ENCODE data around the gene GADD45A. TPM values are rescaled to one million over a fixed set of nuclear protein-coding genes. Genes with fewer than 3 reads are reported as not detected.

Gene GADD45A
- total RNA-seq, 1 experiment from 2014 or later = 34.5 TPM

DNA sequence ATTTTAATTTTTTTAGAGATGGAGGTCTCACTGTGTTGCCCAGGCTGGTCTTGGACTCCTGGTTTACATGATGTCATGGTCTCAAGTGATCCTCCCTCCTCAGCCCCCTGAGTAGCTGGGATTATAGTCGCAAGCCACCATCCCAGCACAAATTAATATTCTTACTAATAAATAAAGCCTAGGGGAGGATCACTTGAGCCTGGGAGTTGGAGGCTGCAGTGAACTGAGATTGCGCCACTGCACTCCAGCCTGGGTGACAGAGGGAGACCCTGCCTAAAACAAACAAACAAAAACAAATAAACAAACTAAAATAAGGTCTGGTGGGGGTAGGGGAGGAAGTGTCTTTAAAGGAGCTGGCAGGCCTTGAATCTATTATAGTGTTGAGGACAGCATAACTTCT is 8.7 kb upstream of the GADD45A start:
- no peaks in the 10 kb centered on the region for H3K36me3 Mint-ChIP-seq
- DNase-seq (ENCODE audit: low spot score) (no peak), ATAC-seq (no peak)
- peaks cover 3% of the 10 kb centered on the region; the same call in 1 of the 2 replicates for H3K27me3 Mint-ChIP-seq (ENCODE audit: low read depth)
- no peak for TF ChIP-seq KAT7 (CRISPR knock-in tag; IDR thresholded peaks at IDR 0.05; ENCODE audit: borderline replicate concordance)
- no peak for TF ChIP-seq TEAD4 (CRISPR knock-in tag; IDR thresholded peaks at IDR 0.05)
- no peak for TF ChIP-seq NR2C2 (CRISPR knock-in tag; IDR thresholded peaks at IDR 0.05)
- TF ChIP-seq HMGA2 (CRISPR knock-in tag; IDR thresholded peaks at IDR 0.05) = no peak
- no peak for TF ChIP-seq ZNF138 (CRISPR knock-in tag; conservative IDR thresholded peaks at IDR 0.05)
- TF ChIP-seq, protein P1, sequence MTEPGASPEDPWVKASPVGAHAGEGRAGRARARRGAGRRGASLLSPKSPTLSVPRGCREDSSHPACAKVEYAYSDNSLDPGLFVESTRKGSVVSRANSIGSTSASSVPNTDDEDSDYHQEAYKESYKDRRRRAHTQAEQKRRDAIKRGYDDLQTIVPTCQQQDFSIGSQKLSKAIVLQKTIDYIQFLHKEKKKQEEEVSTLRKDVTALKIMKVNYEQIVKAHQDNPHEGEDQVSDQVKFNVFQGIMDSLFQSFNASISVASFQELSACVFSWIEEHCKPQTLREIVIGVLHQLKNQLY (CRISPR knock-in tag; IDR thresholded peaks at IDR 0.05) = no peak
- TF ChIP-seq ELF4 (CRISPR knock-in tag; IDR thresholded peaks at IDR 0.05; ENCODE audit: low read depth) = no peak
- TF ChIP-seq, protein P2, sequence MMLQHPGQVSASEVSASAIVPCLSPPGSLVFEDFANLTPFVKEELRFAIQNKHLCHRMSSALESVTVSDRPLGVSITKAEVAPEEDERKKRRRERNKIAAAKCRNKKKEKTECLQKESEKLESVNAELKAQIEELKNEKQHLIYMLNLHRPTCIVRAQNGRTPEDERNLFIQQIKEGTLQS (CRISPR knock-in tag; conservative IDR thresholded peaks at IDR 0.05) = no peak
- no peak for TF ChIP-seq CBFB (CRISPR knock-in tag; IDR thresholded peaks at IDR 0.05; ENCODE audit: low read depth)
- TF ChIP-seq ZBTB21 (CRISPR knock-in tag; IDR thresholded peaks at IDR 0.05; ENCODE audit: borderline replicate concordance) = no peak
- TF ChIP-seq SOX15 (CRISPR knock-in tag; IDR thresholded peaks at IDR 0.05) = no peak
- TF ChIP-seq GABPB1 (CRISPR knock-in tag; IDR thresholded peaks at IDR 0.05) = no peak
- no peak for TF ChIP-seq RORB (CRISPR knock-in tag; IDR thresholded peaks at IDR 0.05)
- TF ChIP-seq, protein P3, sequence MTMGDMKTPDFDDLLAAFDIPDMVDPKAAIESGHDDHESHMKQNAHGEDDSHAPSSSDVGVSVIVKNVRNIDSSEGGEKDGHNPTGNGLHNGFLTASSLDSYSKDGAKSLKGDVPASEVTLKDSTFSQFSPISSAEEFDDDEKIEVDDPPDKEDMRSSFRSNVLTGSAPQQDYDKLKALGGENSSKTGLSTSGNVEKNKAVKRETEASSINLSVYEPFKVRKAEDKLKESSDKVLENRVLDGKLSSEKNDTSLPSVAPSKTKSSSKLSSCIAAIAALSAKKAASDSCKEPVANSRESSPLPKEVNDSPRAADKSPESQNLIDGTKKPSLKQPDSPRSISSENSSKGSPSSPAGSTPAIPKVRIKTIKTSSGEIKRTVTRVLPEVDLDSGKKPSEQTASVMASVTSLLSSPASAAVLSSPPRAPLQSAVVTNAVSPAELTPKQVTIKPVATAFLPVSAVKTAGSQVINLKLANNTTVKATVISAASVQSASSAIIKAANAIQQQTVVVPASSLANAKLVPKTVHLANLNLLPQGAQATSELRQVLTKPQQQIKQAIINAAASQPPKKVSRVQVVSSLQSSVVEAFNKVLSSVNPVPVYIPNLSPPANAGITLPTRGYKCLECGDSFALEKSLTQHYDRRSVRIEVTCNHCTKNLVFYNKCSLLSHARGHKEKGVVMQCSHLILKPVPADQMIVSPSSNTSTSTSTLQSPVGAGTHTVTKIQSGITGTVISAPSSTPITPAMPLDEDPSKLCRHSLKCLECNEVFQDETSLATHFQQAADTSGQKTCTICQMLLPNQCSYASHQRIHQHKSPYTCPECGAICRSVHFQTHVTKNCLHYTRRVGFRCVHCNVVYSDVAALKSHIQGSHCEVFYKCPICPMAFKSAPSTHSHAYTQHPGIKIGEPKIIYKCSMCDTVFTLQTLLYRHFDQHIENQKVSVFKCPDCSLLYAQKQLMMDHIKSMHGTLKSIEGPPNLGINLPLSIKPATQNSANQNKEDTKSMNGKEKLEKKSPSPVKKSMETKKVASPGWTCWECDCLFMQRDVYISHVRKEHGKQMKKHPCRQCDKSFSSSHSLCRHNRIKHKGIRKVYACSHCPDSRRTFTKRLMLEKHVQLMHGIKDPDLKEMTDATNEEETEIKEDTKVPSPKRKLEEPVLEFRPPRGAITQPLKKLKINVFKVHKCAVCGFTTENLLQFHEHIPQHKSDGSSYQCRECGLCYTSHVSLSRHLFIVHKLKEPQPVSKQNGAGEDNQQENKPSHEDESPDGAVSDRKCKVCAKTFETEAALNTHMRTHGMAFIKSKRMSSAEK (CRISPR knock-in tag; IDR thresholded peaks at IDR 0.05; ENCODE audit: borderline replicate concordance) = no peak
- TF ChIP-seq, protein P4, sequence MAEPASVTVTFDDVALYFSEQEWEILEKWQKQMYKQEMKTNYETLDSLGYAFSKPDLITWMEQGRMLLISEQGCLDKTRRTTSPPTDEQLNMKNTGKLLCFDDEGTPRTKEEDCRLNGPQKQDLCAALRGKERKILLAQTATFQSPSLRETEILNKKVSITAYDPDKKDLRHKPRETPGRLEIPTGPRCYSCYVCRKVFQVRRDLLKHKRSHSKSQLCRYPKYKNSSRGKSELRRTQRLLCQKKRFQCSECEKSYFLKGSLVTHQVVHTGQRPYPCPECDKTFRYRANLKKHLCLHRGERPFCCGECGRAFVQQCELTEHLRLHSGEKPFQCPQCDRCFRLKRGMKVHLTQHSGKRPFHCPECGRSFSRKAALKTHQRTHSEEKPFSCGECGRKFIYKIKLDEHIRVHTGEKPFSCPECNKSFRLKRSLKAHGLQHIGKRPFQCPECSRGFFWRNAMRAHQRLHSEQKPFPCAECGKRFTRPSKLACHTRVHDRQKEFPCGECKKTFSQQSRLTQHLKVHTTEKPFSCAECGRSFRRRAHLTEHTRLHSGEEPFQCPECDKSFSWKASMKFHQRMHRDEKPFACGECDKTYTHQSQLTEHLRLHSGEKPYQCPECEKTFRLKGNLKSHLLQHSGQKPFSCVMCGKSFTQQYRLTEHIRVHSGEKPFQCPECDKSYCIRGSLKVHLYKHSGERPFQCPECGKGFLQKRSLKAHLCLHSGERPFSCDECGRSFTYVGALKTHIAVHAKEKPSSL (CRISPR knock-in tag; conservative IDR thresholded peaks at IDR 0.05) = no peak
- CTCF ChIA-PET = interaction anchor here (1.0 to 2.3 kb wide), 9 partner anchors 10 to 152 kb away, joined by 3 to 9 read pairs (median 6); no protein-coding TSS in a partner anchor
- H3K27ac Mint-ChIP-seq = no peak overlapping the region
- no peak overlapping the region for H3K4me3 Mint-ChIP-seq
- no peaks in the 10 kb centered on the region for H3K9me3 Mint-ChIP-seq
- peaks cover 10% of the 10 kb centered on the region; the same call in 1 of the 2 replicates for H3K4me1 Mint-ChIP-seq
- POLR2A ChIA-PET = interaction anchor here (0.9 kb wide), 1 partner anchor 9 kb away, joined by 5 read pairs; the partner anchor contains the start of gene GADD45A

DNA sequence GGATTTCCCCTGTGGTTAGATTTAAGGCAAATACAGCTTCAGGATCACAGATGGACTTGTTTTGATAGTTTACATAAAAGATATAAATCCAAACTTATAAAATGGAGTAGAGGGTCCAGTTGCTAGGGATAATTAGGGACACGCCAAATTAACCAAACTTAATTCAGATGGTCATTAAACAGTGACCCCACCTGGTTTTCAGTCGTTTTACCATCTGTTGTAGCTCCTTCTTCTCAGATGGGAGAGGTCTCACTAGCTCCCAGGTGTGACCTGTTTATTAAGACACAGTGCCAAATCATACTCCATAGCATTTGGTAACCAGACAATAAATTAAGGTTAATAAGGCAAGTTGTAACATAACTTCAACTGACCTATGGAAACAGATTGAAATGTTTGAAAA is 8.1 kb upstream of the GADD45A start:
- no peaks in the 10 kb centered on the region for H3K9me3 Mint-ChIP-seq
- no peaks in the 10 kb centered on the region for H3K36me3 Mint-ChIP-seq
- H3K4me3 Mint-ChIP-seq = no peak overlapping the region
- no peak overlapping the region for H3K27ac Mint-ChIP-seq
- H3K4me1 Mint-ChIP-seq = peaks cover 10% of the 10 kb centered on the region; the same call in 1 of the 2 replicates
- TF ChIP-seq MYBL2 (CRISPR knock-in tag; IDR thresholded peaks at IDR 0.05) (no peak), ATF1 (CRISPR knock-in tag; IDR thresholded peaks at IDR 0.05) (no peak), TP53 (CRISPR knock-in tag; IDR thresholded peaks at IDR 0.05) (no peak), IRF1 (CRISPR knock-in tag; IDR thresholded peaks at IDR 0.05) (no peak), ZBTB21 (CRISPR knock-in tag; IDR thresholded peaks at IDR 0.05; ENCODE audit: borderline replicate concordance) (no peak), NFATC4 (CRISPR knock-in tag; IDR thresholded peaks at IDR 0.05) (no peak)
- TF ChIP-seq, protein P5, sequence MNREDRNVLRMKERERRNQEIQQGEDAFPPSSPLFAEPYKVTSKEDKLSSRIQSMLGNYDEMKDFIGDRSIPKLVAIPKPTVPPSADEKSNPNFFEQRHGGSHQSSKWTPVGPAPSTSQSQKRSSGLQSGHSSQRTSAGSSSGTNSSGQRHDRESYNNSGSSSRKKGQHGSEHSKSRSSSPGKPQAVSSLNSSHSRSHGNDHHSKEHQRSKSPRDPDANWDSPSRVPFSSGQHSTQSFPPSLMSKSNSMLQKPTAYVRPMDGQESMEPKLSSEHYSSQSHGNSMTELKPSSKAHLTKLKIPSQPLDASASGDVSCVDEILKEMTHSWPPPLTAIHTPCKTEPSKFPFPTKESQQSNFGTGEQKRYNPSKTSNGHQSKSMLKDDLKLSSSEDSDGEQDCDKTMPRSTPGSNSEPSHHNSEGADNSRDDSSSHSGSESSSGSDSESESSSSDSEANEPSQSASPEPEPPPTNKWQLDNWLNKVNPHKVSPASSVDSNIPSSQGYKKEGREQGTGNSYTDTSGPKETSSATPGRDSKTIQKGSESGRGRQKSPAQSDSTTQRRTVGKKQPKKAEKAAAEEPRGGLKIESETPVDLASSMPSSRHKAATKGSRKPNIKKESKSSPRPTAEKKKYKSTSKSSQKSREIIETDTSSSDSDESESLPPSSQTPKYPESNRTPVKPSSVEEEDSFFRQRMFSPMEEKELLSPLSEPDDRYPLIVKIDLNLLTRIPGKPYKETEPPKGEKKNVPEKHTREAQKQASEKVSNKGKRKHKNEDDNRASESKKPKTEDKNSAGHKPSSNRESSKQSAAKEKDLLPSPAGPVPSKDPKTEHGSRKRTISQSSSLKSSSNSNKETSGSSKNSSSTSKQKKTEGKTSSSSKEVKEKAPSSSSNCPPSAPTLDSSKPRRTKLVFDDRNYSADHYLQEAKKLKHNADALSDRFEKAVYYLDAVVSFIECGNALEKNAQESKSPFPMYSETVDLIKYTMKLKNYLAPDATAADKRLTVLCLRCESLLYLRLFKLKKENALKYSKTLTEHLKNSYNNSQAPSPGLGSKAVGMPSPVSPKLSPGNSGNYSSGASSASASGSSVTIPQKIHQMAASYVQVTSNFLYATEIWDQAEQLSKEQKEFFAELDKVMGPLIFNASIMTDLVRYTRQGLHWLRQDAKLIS (CRISPR knock-in tag; IDR thresholded peaks at IDR 0.05; ENCODE audit: borderline replicate concordance) = no peak
- TF ChIP-seq, protein P6, sequence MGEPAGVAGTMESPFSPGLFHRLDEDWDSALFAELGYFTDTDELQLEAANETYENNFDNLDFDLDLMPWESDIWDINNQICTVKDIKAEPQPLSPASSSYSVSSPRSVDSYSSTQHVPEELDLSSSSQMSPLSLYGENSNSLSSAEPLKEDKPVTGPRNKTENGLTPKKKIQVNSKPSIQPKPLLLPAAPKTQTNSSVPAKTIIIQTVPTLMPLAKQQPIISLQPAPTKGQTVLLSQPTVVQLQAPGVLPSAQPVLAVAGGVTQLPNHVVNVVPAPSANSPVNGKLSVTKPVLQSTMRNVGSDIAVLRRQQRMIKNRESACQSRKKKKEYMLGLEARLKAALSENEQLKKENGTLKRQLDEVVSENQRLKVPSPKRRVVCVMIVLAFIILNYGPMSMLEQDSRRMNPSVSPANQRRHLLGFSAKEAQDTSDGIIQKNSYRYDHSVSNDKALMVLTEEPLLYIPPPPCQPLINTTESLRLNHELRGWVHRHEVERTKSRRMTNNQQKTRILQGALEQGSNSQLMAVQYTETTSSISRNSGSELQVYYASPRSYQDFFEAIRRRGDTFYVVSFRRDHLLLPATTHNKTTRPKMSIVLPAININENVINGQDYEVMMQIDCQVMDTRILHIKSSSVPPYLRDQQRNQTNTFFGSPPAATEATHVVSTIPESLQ (CRISPR knock-in tag; IDR thresholded peaks at IDR 0.05) = no peak
- CTCF ChIA-PET = interaction anchor here (1.0 to 1.8 kb wide), 9 partner anchors 9 to 462 kb away, joined by 3 to 9 read pairs (median 4); no protein-coding TSS in a partner anchor
- ATAC-seq (no peak), DNase-seq (ENCODE audit: low spot score) (no peak)
- POLR2A ChIA-PET = interaction anchor here (0.9 kb wide), 1 partner anchor 8 kb away, joined by 5 read pairs; the partner anchor contains the start of gene GADD45A
- H3K27me3 Mint-ChIP-seq (ENCODE audit: low read depth) = peaks cover 3% of the 10 kb centered on the region; the same call in 1 of the 2 replicates

Data from WTC11 (cell line).